Fibroblast of lung (primary cell): ENCODE data around the gene STIMATE. TPM values are rescaled to one million over a fixed set of nuclear protein-coding genes. Genes with fewer than 3 reads are reported as not detected.

Experiments
- DNase-seq, 2 donors: peaks; one replicate each; pipeline versions ENCODE4 v3.0.0 to v3.0.0-alpha.2; 2010; ENCODE audit warnings: low read depth in 2 of 2
- H2AFZ ChIP-seq: 2 replicates; pipeline ENCODE4 v1.5.1; 2012; ENCODE audit warnings: low read length, control low read depth, inconsistent platforms
- H3K27ac ChIP-seq: 2 replicates; pipeline ENCODE4 v1.5.1; 2011; ENCODE audit warnings: low read length, control low read depth; ENCODE audit not compliant: insufficient read depth
- H3K27me3 ChIP-seq: 2 replicates; pipeline ENCODE4 v1.5.1; 2011; ENCODE audit warnings: mild to moderate bottlenecking, low read length; ENCODE audit not compliant: control insufficient read depth, insufficient read depth
- H3K36me3 ChIP-seq: 2 replicates; pipeline ENCODE4 v1.5.1; 2011; ENCODE audit warnings: low read length; ENCODE audit not compliant: control insufficient read depth, insufficient read depth
- H3K4me1 ChIP-seq: 2 replicates; pipeline ENCODE4 v1.5.1; 2011; ENCODE audit warnings: low read length; ENCODE audit not compliant: control insufficient read depth, insufficient read depth; ENCODE audit errors: extremely low read depth
- H3K4me2 ChIP-seq: 2 replicates; pipeline ENCODE4 v1.5.1; 2011; ENCODE audit warnings: low read length, control low read depth; ENCODE audit not compliant: insufficient read depth; ENCODE audit errors: extremely low read depth
- H3K4me3 ChIP-seq, 4 experiments: fragments of 200-600 bp in 1 of 4; sonication (generic) in 1 of 4; replicated peaks in 1 of 4; 2 replicates each; pipeline ENCODE4 v1.5.1; 2011 to 2016; ENCODE audit warnings: low read length in 4 of 4, low read depth in 3 of 4, mild to moderate bottlenecking in 3 of 4, control low read depth in 2 of 4, inconsistent platforms in 1 of 4, mixed read lengths in 1 of 4; ENCODE audit not compliant: insufficient read depth in 1 of 4; ENCODE audit errors: control extremely low read depth in 1 of 4
- H3K79me2 ChIP-seq: 2 replicates; pipeline ENCODE4 v1.5.1; 2012; ENCODE audit warnings: mild to moderate bottlenecking, low read length, inconsistent platforms; ENCODE audit not compliant: control insufficient read depth, insufficient read depth
- H3K9ac ChIP-seq: 2 replicates; pipeline ENCODE4 v1.5.1; 2011; ENCODE audit warnings: mild to moderate bottlenecking, low read length, control low read depth; ENCODE audit not compliant: insufficient read depth
- H3K9me3 ChIP-seq: 2 replicates; pipeline ENCODE4 v1.5.1; 2012; ENCODE audit warnings: low read depth, low read length; ENCODE audit not compliant: control insufficient read depth, insufficient read depth
- H4K20me1 ChIP-seq: 2 replicates; pipeline ENCODE4 v1.5.1; 2011; ENCODE audit warnings: low read length; ENCODE audit not compliant: control insufficient read depth, insufficient read depth; ENCODE audit errors: extremely low read depth
- EZH2 ChIP-seq: IDR thresholded peaks from 2 replicates; pipeline ENCODE4 v1.5.1; 2012; ENCODE audit warnings: low read length, control low read depth, mild to moderate bottlenecking; ENCODE audit errors: missing control alignments
- polyA plus RNA-seq, 2 donors: library from polyadenylated mRNA; depleted of rRNA in 1 of 2; stranded (reverse) in 1 of 2; unstranded in 1 of 2; fragments of >200 nt; gene quantifications; 2 replicates each; pipeline ENCODE4 v1.2.1, GENCODE V29; 2011 to 2012; ENCODE audit warnings: missing spikeins in 1 of 2
- total RNA-seq: library from RNA; depleted of rRNA; stranded (reverse); fragments of >200 nt; gene quantifications from 2 replicates; pipeline ENCODE4 v1.2.1, GENCODE V29; 2014
- TF ChIP-seq, protein P1 (sequence below), 2 donors: IDR thresholded peaks in 1 of 2; conservative IDR thresholded peaks in 1 of 2; 1 replicate in 1 of 2; 2 replicates in 1 of 2; pipeline ENCODE4 v1.5.1; 2011 to 2012; ENCODE audit warnings: low read length in 2 of 2, control low read depth in 1 of 2, inconsistent platforms in 1 of 2, low read depth in 1 of 2, mild to moderate bottlenecking in 1 of 2

Gene STIMATE
- total and polyA plus RNA-seq, 2 donors (not counting 1 experiment from before 2014, with no cell fraction given) = 11.6 to 13.0 TPM

GRCh38 chr3:52839268-52839575, 58.1 kb downstream of the STIMATE start:
- Histone ChIP-seq H2AFZ (no peak overlapping the region), H3K4me1 (peaks cover 11% of the 10 kb centered on the region), H3K36me3 (no peaks in the 10 kb centered on the region), H3K9ac (no peak overlapping the region), H3K27ac (no peak overlapping the region), H3K79me2 (no peaks in the 10 kb centered on the region), H3K4me2 (no peak overlapping the region), H3K4me3 (no peak overlapping the region), H4K20me1 (no peaks in the 10 kb centered on the region), H3K9me3 (no peaks in the 10 kb centered on the region), H3K27me3 (no peaks in the 10 kb centered on the region)
- DNase-seq = no peak
- no peak for TF ChIP-seq EZH2
- TF ChIP-seq, protein P1, sequence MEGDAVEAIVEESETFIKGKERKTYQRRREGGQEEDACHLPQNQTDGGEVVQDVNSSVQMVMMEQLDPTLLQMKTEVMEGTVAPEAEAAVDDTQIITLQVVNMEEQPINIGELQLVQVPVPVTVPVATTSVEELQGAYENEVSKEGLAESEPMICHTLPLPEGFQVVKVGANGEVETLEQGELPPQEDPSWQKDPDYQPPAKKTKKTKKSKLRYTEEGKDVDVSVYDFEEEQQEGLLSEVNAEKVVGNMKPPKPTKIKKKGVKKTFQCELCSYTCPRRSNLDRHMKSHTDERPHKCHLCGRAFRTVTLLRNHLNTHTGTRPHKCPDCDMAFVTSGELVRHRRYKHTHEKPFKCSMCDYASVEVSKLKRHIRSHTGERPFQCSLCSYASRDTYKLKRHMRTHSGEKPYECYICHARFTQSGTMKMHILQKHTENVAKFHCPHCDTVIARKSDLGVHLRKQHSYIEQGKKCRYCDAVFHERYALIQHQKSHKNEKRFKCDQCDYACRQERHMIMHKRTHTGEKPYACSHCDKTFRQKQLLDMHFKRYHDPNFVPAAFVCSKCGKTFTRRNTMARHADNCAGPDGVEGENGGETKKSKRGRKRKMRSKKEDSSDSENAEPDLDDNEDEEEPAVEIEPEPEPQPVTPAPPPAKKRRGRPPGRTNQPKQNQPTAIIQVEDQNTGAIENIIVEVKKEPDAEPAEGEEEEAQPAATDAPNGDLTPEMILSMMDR (conservative IDR thresholded peaks at IDR 0.05 in 1 of 2, IDR thresholded peaks at IDR 0.05 in 1 of 2; ENCODE audit: low read depth in 1 of 2, low read length in 2 of 2) = no peak

GRCh38 chr3:52838561-52839267, 58.6 kb downstream of the STIMATE start:
- Histone ChIP-seq H3K27me3 (no peaks in the 10 kb centered on the region), H3K4me3 (no peak overlapping the region), H4K20me1 (no peaks in the 10 kb centered on the region), H3K9ac (no peak overlapping the region), H3K9me3 (no peaks in the 10 kb centered on the region), H3K79me2 (no peaks in the 10 kb centered on the region), H3K36me3 (no peaks in the 10 kb centered on the region), H3K27ac (no peak overlapping the region), H3K4me1 (peaks cover 11% of the 10 kb centered on the region), H2AFZ (no peak overlapping the region), H3K4me2 (no peak overlapping the region)
- no peak for TF ChIP-seq EZH2
- TF ChIP-seq, protein P1 (conservative IDR thresholded peaks at IDR 0.05 in 1 of 2, IDR thresholded peaks at IDR 0.05 in 1 of 2; ENCODE audit: low read depth in 1 of 2, low read length in 2 of 2) = no peak
- no peak for DNase-seq

- Histone ChIP-seq H3K9me3 (no peaks in the 10 kb centered on the region), H3K27me3 (no peaks in the 10 kb centered on the region), H3K27ac (no peak overlapping the region), H3K4me3 (no peak overlapping the region), H4K20me1 (no peaks in the 10 kb centered on the region), H3K4me2 (no peak overlapping the region), H2AFZ (no peak overlapping the region), H3K79me2 (no peaks in the 10 kb centered on the region), H3K4me1 (peaks cover 14% of the 10 kb centered on the region), H3K9ac (no peak overlapping the region), H3K36me3 (no peaks in the 10 kb centered on the region)
- DNase-seq = no peak
- TF ChIP-seq, protein P1 (conservative IDR thresholded peaks at IDR 0.05 in 1 of 2, IDR thresholded peaks at IDR 0.05 in 1 of 2; ENCODE audit: low read depth in 1 of 2, low read length in 2 of 2) = no peak
- no peak for TF ChIP-seq EZH2
Observed at GRCh38 chr3:52836986-52837385, 60.4 kb downstream of the STIMATE start.
